Hematopoietic multipotent progenitor cell treated with erythropoietin and hydrocortisone succinate and interleukin-3 and kit ligand, for 15 days (in vitro differentiated cells): ENCODE results near the gene SYT7.

Experiments
- DNase-seq: peaks from one replicate; pipeline ENCODE4 v3.0.0-alpha.2; 2015; ENCODE audit warnings: low spot score

The SYT7 gene

GRCh38 chr11:61607920-61608599 lies 27.2 kb upstream of the SYT7 start:
- DNase-seq = no peak

GRCh38 chr11:61607426-61607825 lies 26.6 kb upstream of the SYT7 start:
- no peak for DNase-seq

- DNase-seq = no peak
Measured at GRCh38 chr11:61603667-61604066, 22.8 kb upstream of the SYT7 start.

GRCh38 chr11:61602775-61603569 lies 22.1 kb upstream of the SYT7 start:
- no peak for DNase-seq

GRCh38 chr11:61601512-61601911 lies 20.6 kb upstream of the SYT7 start:
- DNase-seq = no peak

- no peak for DNase-seq
Measured at GRCh38 chr11:61599968-61600710, 19.3 kb upstream of the SYT7 start.

GRCh38 chr11:61598886-61599868 lies 18.3 kb upstream of the SYT7 start:
- no peak for DNase-seq

GRCh38 chr11:61598374-61598773 lies 17.5 kb upstream of the SYT7 start:
- DNase-seq = no peak

- no peak for DNase-seq
Measured at GRCh38 chr11:61596990-61597389, 16.1 kb upstream of the SYT7 start.

GRCh38 chr11:61596542-61596941 lies 15.7 kb upstream of the SYT7 start:
- DNase-seq = no peak

- DNase-seq = no peak
Measured at GRCh38 chr11:61594907-61595257, 14.0 kb upstream of the SYT7 start.

- DNase-seq = no peak
Measured at GRCh38 chr11:61593151-61593550, 12.3 kb upstream of the SYT7 start.

- DNase-seq = no peak
Measured at GRCh38 chr11:61592176-61592575, 11.3 kb upstream of the SYT7 start.

GRCh38 chr11:61589961-61590360 lies 9.1 kb upstream of the SYT7 start:
- no peak for DNase-seq

GRCh38 chr11:61588728-61589191 lies 7.9 kb upstream of the SYT7 start:
- no peak for DNase-seq

GRCh38 chr11:61587951-61588727 lies 7.3 kb upstream of the SYT7 start:
- peak; percentile 20 for DNase-seq

- no peak for DNase-seq
Measured at GRCh38 chr11:61587541-61587941, 6.7 kb upstream of the SYT7 start.

GRCh38 chr11:61586792-61587430 lies 6.0 kb upstream of the SYT7 start:
- no peak for DNase-seq

- DNase-seq = no peak
Measured at GRCh38 chr11:61585115-61585514, 4.2 kb upstream of the SYT7 start.

- DNase-seq = no peak
Measured at GRCh38 chr11:61581931-61582330, 1.1 kb upstream of the SYT7 start.
